ENCODE measurements around the gene ABL2. TPM values are rescaled to one million over a fixed set of nuclear protein-coding genes. Genes with fewer than 3 reads are reported as not detected.
"Not testable (repeated sequence)": the region's sequence is repeated elsewhere in the genome, so short reads cannot be mapped to it uniquely, and the experiment has no call there.

ABL2 gene
- total RNA-seq, result 10 to 100 TPM in 3 of 5 donors, 1 to 10 TPM in 2; 4.6 to 26.6 (median 12.9) TPM
- 1 to 10 TPM; 1.3 to 2.9 (median 2.6) TPM for polyA plus RNA-seq
- long read RNA-seq, donor 1, result 0 reads
- long read RNA-seq, donor 2, full-length matches to known transcripts, result 2 of 2 reads
- long read RNA-seq, donor 2, partial matches to known transcripts, result 0 of 2 reads
- long read RNA-seq, donor 2, other reads (novel, unspliced or antisense), result 0 of 2 reads
- long read RNA-seq, donor 3, result 0 reads
- long read RNA-seq, donor 4, result 0 reads
- long read RNA-seq, donor 5, full-length matches to known transcripts, result 1 of 1 reads
- long read RNA-seq, donor 5, partial matches to known transcripts, result 0 of 1 reads
- long read RNA-seq, donor 5, other reads (novel, unspliced or antisense), result 0 of 1 reads
- long read RNA-seq, donor 6, result 0 reads
- long read RNA-seq, donor 7, full-length matches to known transcripts, result 3 of 3 reads
- long read RNA-seq, donor 7, partial matches to known transcripts, result 0 of 3 reads
- long read RNA-seq, donor 7, other reads (novel, unspliced or antisense), result 0 of 3 reads
- long read RNA-seq, donor 8, result 0 reads
- long read RNA-seq, donor 9, result 0 reads
- long read RNA-seq, donor 10, result 0 reads

DNA sequence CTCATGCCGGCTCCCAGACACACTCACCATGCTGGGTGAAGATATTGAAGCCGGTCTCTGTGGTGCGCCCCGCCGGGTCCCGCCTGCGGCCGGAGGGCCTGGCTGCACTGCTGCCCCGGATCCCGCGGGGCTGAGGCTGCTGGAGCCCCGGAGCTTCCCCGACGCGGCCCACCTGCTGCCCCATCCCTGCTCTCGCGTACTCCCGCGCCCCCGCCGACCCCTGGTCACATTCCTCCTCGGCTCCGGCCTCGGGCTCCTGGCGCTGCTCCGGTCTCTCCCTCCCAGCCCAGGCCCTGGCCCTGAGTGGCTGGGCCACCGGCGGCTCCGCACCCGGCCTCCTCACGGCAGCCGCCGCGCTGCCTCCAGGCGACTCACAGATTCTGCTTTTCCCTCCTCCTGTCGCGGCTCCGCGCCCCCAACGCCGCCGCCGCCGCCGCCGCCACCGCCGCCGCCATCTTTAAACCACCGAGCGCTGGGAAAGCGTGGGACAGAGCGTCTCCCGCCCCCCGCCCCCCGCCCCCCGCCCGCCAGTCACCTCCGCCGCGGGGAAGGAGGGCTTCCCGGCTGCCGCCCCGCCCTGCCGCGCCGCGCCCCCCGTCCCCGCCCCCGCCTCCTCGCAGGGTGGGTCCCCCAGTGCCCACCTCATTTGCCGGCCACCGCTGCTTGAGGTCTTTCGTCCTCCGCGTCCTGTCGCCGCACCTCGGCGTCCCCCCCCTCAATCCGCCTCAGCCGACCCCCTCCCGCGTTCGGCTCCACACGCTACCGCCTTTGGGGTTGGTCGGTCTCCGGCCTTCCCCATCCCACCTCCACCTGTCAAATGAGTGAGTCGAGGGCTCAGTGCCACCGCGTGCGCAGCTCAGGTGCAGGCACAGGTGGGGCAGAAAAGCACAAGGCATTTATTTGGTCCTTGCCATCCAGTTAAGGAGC lies at the start of gene ABL2:
ABL2 (minus strand) TSS at position 464 of the 927 bp plus-strand sequence; CDS start at position 184, 280 bp downstream.
- H3K36me3 ChIP-seq, result peaks cover 0 to 4% (median 3%) of the 10 kb centered on the region in 4 donors
- H3K27ac ChIP-seq, result peak within 1 kb of the TSS; percentile 74 to 93 (median 88)
- peak within 1 kb of the TSS; percentile 85 to 100 (median 98) for H3K4me3 ChIP-seq
- 0 to 2% (median 1%) methylated on average over 31 to 89 of the region's 94 CpGs for WGBS, 5 donors
- H3K4me1 ChIP-seq, result peaks cover 12 to 42% (median 27%) of the 10 kb centered on the region in 4 donors
- no peaks in the 10 kb centered on the region for H3K9me3 ChIP-seq
- TF ChIP-seq, protein P1, sequence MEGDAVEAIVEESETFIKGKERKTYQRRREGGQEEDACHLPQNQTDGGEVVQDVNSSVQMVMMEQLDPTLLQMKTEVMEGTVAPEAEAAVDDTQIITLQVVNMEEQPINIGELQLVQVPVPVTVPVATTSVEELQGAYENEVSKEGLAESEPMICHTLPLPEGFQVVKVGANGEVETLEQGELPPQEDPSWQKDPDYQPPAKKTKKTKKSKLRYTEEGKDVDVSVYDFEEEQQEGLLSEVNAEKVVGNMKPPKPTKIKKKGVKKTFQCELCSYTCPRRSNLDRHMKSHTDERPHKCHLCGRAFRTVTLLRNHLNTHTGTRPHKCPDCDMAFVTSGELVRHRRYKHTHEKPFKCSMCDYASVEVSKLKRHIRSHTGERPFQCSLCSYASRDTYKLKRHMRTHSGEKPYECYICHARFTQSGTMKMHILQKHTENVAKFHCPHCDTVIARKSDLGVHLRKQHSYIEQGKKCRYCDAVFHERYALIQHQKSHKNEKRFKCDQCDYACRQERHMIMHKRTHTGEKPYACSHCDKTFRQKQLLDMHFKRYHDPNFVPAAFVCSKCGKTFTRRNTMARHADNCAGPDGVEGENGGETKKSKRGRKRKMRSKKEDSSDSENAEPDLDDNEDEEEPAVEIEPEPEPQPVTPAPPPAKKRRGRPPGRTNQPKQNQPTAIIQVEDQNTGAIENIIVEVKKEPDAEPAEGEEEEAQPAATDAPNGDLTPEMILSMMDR (IDR thresholded peaks at IDR 0.05), result no peak
- TF ChIP-seq EP300 (IDR thresholded peaks at IDR 0.05) (no peak), POLR2AphosphoS5 (IDR thresholded peaks at IDR 0.05) (peak in 1 of 3 donors; percentile 17), POLR2A (IDR thresholded peaks at IDR 0.05) (no peak)
- peak; percentile 48 to 84 for DNase-seq
- H3K27me3 ChIP-seq, result no peaks in the 10 kb centered on the region
- intact Hi-C loops (cut with DNase I; ENCODE audit: low total_unique reads), result no loop called here

DNA sequence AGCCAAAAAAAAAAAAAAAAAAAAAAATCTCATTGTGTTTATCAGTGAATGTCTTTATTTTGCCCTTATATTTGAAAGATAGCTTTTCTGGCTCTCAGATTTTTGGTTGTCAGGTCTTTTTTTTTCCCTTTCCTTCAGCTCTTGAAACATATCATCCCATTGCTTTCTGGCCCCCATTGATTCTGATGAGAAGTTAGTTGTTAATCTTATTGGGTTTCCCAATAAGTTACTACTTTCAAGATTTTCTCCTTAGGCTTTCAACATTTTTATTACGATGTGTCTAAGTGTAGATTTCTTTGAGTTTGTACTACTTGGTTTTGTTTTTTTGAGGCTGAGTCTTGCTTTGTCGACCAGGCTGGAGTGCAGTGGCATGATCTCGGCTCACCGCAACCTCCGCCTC lies 49.4 kb upstream of the ABL2 start:
- TF ChIP-seq POLR2AphosphoS5 (IDR thresholded peaks at IDR 0.05), result no peak
- TF ChIP-seq, protein P1 (IDR thresholded peaks at IDR 0.05), result no peak
- no peak for TF ChIP-seq POLR2A (IDR thresholded peaks at IDR 0.05)
- no peak for TF ChIP-seq EP300 (IDR thresholded peaks at IDR 0.05)
- Histone ChIP-seq H3K27ac (no peak overlapping the region), H3K4me1 (no peaks in the 10 kb centered on the region), H3K27me3 (no peaks in the 10 kb centered on the region), H3K4me3 (no peak overlapping the region), H3K36me3 (no peaks in the 10 kb centered on the region), H3K9me3 (peaks cover 0 to 11% (median 3%) of the 10 kb centered on the region in 4 donors)
- intact Hi-C loops (cut with DNase I; ENCODE audit: low total_unique reads), result no loop called here
- no peak for DNase-seq
- 94 to 99% (median 98%) methylated on average over 5 of the region's 5 CpGs for WGBS, 5 donors

DNA sequence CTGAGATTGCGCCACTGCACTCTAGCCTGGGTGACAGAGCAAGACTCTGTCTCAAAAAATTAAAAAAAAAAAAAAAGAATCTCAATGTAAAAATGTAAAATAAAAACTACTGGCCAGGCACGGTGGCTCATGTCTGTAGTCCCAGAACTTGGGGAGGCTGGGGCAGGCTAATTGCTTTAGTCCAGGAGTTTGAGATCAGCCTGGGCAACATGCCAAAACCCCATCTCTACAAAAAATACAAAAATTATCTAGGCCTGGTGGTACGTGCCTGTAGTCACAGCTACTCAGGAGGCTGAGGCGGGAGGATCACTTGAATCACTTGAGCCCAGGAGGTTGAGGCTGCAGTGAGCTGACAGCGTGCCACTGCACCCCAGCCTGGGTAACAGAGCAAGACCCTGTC lies 44.9 kb upstream of the ABL2 start:
- H3K27ac ChIP-seq; H3K4me1 ChIP-seq; H3K27me3 ChIP-seq; H3K4me3 ChIP-seq; H3K36me3 ChIP-seq; H3K9me3 ChIP-seq; intact Hi-C loops (cut with DNase I; ENCODE audit: low total_unique reads); DNase-seq: not testable (repeated sequence)
- WGBS, 5 donors, result 87 to 93% (median 89%) methylated on average over 5 of the region's 5 CpGs

DNA sequence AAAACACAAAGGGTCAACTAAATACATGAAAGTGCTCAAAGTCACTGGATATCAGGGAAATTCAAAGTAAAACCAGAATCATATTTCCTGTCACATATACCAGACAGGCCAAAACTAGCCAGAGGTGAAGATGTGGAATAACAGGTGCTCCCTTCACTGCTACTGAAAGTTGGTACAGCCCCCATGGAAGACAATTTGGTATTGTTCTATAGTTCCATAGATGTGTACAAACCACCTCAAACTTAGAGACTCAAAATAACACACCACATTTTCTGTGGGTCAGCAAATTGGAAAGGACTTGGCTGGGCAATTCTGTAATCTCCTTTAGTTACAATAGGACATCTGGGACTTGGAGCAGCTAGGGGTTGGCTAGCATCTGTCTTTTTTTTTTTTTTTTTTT lies 39.6 kb upstream of the ABL2 start:
- DNase-seq, result no peak
- Histone ChIP-seq H3K9me3 (no peaks in the 10 kb centered on the region), H3K27me3 (no peaks in the 10 kb centered on the region), H3K4me3 (no peak overlapping the region), H3K4me1 (no peaks in the 10 kb centered on the region), H3K36me3 (no peaks in the 10 kb centered on the region), H3K27ac (no peak overlapping the region)
- TF ChIP-seq POLR2AphosphoS5 (IDR thresholded peaks at IDR 0.05) (no peak), EP300 (IDR thresholded peaks at IDR 0.05) (no peak), POLR2A (IDR thresholded peaks at IDR 0.05) (no peak)
- TF ChIP-seq, protein P1 (IDR thresholded peaks at IDR 0.05), result no peak
- intact Hi-C loops (cut with DNase I; ENCODE audit: low total_unique reads), result no loop called here
